Neutrophil (primary cell): ENCODE data around the gene CDCP1.

ENCODE experiments used
- H3K27ac ChIP-seq: fragments of 200-600 bp; sonication (generic); 2 replicates; pipeline ENCODE4 v1.5.1; 2016; ENCODE audit warnings: mild to moderate bottlenecking, moderate library complexity
- H3K27me3 ChIP-seq: fragments of 200-600 bp; sonication (generic); 2 replicates; pipeline ENCODE4 v1.6.0; 2016; ENCODE audit warnings: mild to moderate bottlenecking
- H3K36me3 ChIP-seq: fragments of 200-600 bp; sonication (generic); 2 replicates; pipeline ENCODE4 v1.5.1; 2017
- H3K4me1 ChIP-seq, 2 experiments: fragments of 200-600 bp in 1 of 2; sonication (generic) in 1 of 2; 1 replicate in 1 of 2; 2 replicates in 1 of 2; pipeline versions ENCODE4 v1.5.1 to v1.6.1; 2013 to 2016; ENCODE audit warnings: low read depth in 1 of 2, low read length in 1 of 2, mild to moderate bottlenecking in 1 of 2, moderate library complexity in 1 of 2; ENCODE audit not compliant: control insufficient read depth in 1 of 2, insufficient read depth in 1 of 2
- H3K4me3 ChIP-seq, 2 experiments: fragments of 200-600 bp in 1 of 2; sonication (generic) in 1 of 2; 1 replicate in 1 of 2; 2 replicates in 1 of 2; pipeline ENCODE4 v1.5.1; 2013 to 2016; ENCODE audit warnings: low read depth in 1 of 2, low read length in 1 of 2, mild to moderate bottlenecking in 1 of 2, moderate library complexity in 1 of 2
- H3K9me3 ChIP-seq: fragments of 200-600 bp; sonication (generic); 2 replicates; pipeline ENCODE4 v1.5.1; 2016
- CTCF ChIP-seq: fragments of 200-600 bp; sonication (generic); IDR thresholded peaks from 2 replicates; pipeline ENCODE4 v1.5.1; 2016; ENCODE audit warnings: antibody characterized with exemption

The CDCP1 gene

DNA sequence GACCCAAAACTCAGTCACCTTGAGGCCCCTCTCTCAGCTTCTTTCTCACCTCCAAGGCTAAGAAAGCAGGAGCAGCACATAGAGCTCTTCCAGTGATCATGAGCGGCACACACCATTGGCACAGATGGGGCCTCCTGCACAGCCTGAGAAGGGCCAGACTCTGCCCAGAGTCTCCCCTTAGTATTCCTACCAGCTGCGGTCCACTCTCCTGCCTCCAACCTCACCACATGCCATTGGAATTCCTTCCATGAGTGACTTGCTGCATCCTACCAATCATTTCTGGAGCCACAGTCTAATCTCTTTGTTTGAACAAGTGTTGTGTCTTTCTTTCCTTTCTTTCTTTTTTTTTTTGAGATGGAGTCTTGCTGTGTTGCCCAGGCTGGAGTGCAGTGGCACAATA lies 39.3 kb downstream of the CDCP1 start:
- Histone ChIP-seq H3K4me1 (peaks cover 25 to 42% of the 10 kb centered on the region in 2 experiments), H3K27ac (peak overlapping the region; percentile 71), H3K36me3 (no peaks in the 10 kb centered on the region), H3K4me3 (no peak overlapping the region), H3K9me3 (no peaks in the 10 kb centered on the region), H3K27me3 (no peaks in the 10 kb centered on the region)
- TF ChIP-seq CTCF: no peak

GRCh38 chr3:45105855-45106671 lies 40.1 kb downstream of the CDCP1 start:
- no peak for TF ChIP-seq CTCF
- Histone ChIP-seq H3K9me3 (no peaks in the 10 kb centered on the region), H3K36me3 (no peaks in the 10 kb centered on the region), H3K27ac (no peak overlapping the region), H3K4me1 (peaks cover 30 to 45% of the 10 kb centered on the region in 2 experiments), H3K27me3 (no peaks in the 10 kb centered on the region), H3K4me3 (no peak overlapping the region)

DNA sequence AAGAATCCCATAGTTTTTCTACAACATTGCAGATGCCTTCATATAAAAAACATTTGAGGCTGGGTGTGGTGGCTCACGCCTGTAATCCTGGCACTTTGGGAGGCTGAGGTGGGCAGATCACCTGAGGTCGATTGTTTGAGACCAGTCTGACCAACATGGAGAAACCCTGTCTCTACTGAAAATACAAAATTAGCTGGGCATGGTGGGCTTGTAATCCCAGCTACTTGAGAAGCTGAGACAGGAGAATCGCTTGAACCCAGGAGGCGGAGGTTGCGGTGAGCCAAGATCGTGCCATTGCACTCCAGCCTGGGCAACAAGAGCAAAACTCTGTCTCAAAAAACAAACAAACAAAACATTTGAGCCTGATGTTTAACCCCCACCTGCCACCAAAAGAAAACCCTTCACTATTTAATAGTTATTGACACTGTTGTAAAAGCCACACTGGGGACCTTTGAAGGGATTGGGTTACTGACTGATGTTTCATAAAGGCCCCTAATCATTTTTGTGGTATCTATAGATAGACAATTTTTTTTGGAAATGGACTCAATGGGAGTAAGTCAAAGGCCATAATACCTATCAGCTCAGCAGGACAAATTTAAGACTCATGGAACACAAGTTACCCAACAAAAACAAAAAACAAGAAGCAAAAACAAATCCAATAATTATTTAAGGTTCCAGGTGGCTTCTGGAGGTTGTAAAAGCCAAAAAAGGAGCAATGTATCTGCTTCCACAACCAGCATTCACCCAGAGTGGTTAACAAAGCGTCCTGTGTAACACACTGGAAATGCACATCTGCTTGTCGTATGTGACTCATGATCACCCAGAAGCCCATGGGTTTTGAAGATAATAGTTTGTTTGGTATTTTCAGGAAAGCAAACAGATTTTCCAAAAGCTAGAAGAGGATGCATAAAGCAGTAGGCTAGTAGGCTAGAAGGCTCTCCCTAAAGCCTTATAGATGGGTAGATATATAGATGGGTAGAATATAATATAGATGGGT lies 41.2 kb downstream of the CDCP1 start:
- no peak for TF ChIP-seq CTCF
- Histone ChIP-seq H3K9me3 (no peaks in the 10 kb centered on the region), H3K27ac (no peak overlapping the region), H3K4me1 (peaks cover 26 to 40% of the 10 kb centered on the region in 2 experiments), H3K36me3 (no peaks in the 10 kb centered on the region), H3K27me3 (no peaks in the 10 kb centered on the region), H3K4me3 (no peak overlapping the region)

GRCh38 chr3:45103753-45104714 lies 42.1 kb downstream of the CDCP1 start:
- no peak overlapping the region for H3K4me3 ChIP-seq
- H3K27me3 ChIP-seq: no peaks in the 10 kb centered on the region
- H3K36me3 ChIP-seq: no peaks in the 10 kb centered on the region
- TF ChIP-seq CTCF: no peak
- H3K4me1 ChIP-seq: peaks cover 16 to 30% of the 10 kb centered on the region in 2 experiments
- no peaks in the 10 kb centered on the region for H3K9me3 ChIP-seq
- H3K27ac ChIP-seq: no peak overlapping the region

DNA sequence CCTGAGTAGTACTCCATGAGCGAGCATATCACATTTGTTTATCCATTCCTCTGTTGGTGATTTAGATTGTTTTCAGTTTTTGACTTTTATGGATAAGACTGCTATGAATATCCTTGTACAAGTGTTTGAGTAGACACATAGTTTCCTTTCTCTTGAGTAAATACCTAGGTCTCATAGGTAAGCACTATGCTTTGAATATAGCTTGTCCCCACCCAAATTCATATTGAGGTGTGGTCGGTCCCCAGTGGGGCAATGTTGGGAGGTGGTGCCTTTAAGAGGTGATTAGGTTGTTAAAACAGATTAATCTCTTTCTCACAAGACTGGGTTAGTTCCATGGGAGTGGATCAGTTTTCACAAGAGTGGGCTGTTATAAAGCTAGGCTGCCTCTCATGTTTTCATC lies 42.8 kb downstream of the CDCP1 start:
- Histone ChIP-seq H3K36me3 (no peaks in the 10 kb centered on the region), H3K4me3 (no peak overlapping the region), H3K27me3 (no peaks in the 10 kb centered on the region), H3K4me1 (peaks cover 16 to 29% of the 10 kb centered on the region in 2 experiments), H3K27ac (no peak overlapping the region), H3K9me3 (no peaks in the 10 kb centered on the region)
- TF ChIP-seq CTCF: no peak
